HS-5 (cell line): ENCODE results near the gene ILDR1.

ENCODE experiments used
- DNase-seq: peaks from one replicate; pipeline ENCODE4 v3.0.0-alpha.2; 2012; ENCODE audit warnings: low read depth

The ILDR1 gene

DNA sequence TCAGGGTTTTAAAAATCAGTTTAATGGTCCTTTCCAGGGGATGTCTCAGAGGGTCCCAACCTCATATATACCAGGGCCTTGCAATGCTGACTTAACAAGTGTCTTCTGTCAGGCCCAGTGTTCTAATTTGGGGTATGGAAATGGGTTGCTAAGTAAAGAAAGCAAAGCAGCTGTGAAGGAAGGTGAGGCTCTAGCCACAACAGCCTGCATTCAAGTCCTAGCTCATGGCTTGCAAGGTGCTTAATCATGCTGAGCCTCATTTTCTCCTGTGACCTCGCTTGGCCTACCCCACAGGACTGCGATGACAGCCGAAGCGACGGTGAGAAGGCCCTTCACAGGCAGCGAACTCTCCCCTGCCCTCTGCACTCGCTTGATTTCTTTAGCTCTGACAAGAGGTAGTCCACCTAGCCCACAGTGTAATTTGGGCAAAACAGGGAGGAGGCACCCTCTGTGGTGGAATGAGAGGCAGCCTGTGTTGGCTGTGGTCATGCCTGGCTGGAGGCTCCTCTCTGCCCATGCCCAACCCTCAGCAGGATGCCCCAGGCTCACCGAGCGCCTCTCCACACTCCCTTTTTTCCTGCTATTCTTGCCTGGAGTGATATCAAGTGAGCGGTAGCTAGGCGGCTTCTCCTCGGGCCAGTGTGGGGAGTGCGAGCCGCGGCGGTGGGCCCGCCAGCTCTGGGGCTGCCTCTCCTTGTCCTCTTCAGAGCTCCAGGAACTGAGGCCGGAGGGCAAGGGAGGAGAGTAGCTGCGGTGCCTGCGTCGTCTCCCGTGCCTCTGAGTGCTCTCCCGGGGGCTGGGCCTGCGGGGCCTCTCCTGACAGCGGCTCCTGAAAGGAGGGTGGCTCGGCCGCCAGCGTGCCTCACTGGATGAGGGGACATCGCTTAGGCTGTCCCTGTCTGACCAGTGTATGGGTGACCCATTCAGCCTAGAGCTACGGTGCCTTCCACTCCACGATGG, 29.2 kb downstream of the ILDR1 start:
- no peak for DNase-seq

DNA sequence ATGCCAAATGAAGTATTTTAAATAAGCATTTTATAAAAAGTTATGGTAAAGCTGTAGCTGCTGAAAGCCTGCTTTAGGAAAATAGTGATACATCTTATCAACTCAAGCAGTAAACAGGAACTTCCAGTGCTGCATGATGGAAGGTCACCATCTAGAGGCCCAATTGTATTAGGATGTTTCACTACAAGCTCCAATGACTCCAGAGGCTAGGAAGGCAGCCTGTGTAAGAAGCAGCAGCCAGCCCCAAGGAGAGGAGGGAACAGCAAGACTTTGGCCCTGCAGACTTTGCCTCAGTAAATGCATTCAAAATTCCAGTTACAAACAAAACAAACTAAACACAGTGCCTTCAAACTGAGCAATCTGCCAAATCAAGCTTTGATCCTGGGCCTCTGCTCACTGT, 32.1 kb downstream of the ILDR1 start:
- DNase-seq: no peak

DNA sequence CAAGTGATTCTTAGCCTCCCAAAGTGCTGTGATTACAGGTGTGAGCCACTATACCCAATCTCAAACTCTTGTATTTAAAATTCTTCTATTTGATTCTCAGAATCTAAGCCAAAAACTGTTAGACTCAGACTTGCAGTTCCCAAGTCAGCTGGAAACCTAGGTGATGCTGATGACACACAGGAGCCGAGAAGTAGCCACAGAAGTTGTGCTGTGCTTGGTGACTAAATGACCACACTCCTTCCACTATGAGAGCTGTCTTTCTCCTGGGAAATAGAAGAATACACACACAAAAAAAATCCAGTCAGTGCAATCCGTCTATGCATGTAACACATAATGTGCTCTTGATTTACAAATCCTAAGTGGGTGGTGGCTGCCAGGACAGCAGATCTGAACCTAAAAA, 33.9 kb downstream of the ILDR1 start:
- DNase-seq: no peak

DNA sequence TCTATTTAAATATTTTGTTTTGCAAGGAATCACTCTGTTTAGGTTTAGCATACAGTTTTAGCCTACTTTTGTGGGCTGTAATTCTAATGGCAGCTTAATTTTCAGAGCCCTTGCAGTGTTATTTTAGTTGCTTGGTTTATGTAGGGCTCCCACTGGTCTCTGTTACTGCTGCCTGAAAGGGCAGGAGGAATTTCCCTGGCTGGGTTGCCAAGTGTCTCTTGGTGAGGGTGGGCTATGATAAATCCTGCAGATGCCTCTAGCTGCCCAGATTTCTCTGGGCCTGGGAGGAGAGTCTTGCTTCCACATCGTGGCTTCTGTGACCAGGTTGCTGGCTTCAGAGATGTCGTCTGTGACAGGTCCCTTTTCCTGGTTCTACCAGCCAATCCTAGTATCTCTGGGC, 36.2 kb downstream of the ILDR1 start:
- DNase-seq: no peak

DNA sequence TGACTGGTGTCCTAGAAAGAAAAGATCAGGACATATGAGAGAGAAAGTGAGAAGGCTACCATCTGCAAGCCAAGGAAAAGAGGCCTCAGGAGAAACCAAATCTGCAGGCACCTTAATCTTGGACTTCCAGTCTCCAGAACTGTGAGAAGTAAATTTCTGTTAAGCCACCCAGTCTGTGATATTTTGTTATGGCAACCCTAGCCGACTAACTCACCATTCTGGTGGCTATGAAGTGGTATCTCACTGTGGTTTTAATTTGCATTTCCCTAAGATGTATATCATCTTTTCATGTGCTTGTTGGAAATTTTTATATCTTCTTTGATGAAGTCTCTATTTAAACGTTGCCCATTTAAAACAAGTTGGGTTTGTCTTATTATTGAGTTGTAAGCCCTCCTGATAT, 40.6 kb downstream of the ILDR1 start:
- DNase-seq: no peak

DNA sequence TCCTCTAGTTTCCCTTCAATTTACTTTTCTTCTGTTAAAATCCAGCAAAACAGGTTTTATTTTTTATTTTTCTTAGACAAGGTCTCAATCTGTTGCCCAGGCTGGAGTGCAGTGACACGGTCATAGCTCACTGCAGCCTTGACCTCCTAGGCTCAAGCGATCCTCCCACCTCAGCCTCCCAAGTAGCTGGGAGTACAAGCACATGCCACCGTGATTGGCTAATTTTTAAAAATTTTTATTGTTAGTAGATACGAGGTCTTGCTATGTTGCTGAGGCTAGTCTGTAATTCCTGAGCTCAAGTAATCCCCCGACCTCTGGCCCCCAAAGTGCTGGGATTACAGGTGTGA, 41.6 kb downstream of the ILDR1 start:
- no peak for DNase-seq

DNA sequence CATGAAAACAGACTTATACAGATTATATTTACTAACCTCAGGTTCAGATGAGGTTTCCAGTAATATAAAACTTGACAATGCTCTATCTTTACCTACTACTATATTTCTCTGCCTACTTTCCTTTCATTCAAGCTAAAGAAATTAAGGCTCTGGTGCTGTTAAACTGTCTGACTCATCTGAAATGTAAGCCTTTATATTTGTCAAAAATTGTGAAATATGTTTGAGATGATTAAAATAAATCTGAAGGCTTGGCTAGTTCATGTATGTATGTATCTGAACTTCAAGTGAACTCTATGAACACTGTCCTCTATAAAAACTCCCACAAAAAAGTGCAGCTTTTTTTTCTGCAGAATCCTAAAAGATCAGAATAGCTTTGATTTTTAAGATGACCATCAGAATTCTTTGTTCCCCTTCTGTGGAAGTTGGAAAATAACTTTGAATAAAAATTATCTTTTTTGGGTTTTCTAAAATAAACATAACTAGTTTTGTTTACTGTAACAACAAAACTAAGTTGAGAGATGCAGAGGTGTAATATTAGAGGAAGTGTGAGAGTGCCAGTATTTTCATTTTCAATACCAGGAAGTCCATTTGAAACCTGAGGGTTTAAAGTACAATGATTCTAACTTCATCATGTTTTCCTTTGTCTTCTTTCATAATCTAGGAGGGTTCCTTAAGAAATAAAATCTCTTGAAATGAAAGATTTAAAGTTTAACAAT, 42.2 kb downstream of the ILDR1 start:
- DNase-seq: no peak

DNA sequence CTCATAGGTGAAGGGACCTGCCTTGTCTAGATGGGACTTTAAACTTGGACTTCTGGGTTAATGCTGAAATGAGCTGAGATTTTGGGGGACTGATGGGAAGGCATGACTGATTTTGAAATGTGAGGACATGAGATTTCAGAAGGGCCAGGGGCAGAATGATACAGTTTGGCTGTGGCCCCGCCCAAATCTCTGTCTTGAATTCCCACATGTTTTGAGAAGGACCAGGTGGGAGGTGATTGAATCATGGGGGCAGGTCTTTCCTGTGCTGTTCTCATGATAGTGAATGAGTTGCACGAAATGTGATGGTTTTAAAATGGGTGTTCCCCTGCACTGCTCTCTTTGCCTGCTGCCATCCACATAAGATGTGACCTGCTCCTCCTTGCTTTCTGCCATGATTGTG, 42.8 kb downstream of the ILDR1 start:
- no peak for DNase-seq

DNA sequence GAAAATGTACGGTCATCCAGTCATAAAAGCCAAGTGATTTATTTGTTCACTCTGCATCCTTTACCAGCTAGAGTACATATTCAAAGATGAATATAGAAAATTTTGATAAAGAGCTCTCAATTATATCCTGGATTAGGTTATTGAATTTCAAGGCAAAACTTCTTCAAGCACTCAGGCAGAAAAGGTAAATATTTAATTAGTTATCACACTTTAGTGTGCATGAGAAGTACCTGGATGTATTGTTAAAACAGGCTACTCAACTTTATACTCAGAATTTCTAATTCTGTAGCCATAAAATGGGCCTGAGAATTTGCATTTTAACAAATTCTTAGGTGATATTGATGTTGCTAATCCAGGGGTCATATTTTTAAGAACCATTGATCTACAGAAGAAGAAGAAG, 45.3 kb downstream of the ILDR1 start:
- no peak for DNase-seq

DNA sequence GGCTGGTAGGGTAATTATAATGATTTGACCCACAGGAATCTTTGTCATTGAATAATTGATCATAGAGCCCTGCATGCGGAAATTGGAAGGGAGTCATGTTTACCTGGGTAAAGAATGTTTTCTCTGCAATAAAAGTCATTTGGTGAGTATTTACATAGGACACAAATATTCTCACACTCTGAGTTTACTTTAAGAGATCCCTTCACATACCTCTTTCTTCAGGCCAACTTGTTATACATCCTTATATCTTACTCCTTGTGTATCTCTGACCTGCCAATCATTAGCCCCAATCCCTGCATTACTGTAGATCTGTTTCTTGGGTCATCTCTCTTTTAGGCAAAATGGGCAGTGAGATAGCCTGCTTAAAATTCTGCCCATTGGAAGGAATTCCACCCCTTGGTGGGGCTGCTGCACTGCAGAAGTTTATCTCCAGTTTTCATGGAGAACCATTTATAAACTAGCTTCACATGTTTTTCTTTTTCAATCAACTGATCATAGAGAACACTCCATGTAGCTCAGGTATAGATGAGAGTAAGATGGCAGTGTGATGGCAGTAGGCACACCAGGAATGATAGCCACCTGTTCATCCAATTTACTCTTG, 46.2 kb downstream of the ILDR1 start:
- no peak for DNase-seq

DNA sequence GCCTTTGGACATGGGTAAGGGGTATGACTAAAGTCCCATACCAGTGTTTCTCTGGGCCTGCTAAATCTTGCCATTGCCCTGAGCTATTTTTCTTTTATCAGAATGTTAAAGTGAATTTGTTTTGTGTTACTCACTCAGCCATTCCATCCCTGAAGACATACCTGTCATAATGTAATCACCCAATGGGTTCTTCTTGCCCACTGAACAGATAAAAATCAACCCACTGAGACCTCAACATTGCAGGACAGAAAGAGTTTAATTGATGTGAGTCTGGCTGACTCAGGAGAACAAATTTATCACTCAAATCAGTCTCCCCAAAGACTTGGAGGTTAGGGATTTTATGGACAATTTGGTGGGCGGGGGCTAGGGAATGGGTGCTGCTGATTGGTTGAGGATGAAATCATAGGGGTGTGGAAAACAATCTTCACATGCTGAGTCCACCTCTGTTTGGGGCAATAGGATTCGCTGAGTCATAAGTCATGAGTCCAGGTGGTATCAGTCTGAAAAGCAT, 47.4 kb downstream of the ILDR1 start:
- DNase-seq: no peak

DNA sequence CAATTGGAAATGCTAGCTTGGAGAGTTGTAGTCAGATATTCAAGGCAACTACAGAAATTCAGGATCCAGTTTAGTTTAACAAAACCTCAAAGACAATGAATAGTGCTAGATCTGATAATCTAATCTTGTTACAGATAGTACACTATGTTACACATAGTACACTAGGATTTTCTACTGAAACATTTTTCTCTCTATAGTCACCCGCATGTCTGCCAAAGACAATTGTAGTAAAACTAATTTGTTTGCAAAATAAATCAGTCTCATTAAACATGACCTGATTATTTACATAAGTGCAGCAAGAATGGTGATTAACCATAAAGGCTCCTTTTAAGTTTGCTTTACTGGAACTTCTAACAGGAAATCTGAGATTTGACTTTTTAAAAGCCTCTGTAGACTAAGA, 52.0 kb downstream of the ILDR1 start:
- no peak for DNase-seq

DNA sequence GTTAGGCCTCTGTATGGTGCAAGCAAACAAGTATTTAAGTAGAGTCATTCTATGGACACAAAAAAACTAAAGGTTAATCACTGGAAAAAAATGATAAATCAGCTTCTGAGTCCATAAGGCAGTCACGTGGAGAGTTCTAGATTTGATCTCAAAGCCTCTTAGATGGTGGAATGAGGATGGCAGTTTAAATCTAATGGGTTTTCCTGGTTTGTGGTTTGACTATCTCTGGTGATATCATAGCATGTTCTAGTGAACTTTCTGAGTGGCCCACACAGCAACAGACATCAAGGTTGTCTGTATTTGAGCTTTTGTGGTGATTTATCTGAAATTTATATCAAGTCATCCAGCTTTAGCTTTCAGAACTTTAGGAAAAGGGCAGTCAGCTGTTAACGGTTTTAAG, 52.4 kb downstream of the ILDR1 start:
- no peak for DNase-seq

DNA sequence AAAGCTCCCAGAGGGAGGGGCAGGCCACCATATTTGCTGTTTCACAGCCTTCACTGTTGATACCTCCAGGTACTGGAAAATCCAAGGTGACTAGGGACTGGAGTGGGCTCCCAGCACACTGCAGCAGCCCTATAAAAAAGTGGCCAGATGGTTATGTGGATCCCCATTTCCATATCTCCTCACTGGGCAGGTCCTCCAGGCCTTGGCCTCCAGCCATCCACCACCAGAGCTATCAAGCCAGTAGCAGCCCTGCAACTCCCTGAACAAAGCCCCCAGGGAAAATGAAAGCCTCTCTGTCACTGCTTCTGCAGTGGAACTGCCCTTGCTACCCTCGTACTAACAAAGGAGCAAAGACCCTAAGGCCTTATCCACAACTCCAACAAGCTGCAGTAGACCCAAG, 58.4 kb downstream of the ILDR1 start:
- no peak for DNase-seq

DNA sequence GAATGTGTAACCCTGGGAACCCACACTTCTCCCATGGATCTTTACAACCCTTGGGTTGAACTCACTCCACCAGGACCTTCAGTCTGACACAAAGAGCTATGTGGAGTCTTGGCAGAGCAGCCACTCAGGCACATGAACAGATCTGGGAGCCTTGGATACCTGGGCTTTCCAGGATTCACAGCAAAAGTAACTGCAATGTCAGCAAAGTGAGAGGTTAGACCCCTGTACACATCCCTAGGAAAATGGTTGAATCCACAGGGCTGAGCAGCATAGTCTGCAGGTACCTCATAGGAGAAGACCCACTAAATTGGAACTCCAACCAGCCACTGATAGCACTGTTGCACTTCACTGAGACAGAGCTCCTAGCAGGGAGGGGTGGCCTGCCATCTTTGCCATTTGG, 59.6 kb downstream of the ILDR1 start:
- no peak for DNase-seq

DNA sequence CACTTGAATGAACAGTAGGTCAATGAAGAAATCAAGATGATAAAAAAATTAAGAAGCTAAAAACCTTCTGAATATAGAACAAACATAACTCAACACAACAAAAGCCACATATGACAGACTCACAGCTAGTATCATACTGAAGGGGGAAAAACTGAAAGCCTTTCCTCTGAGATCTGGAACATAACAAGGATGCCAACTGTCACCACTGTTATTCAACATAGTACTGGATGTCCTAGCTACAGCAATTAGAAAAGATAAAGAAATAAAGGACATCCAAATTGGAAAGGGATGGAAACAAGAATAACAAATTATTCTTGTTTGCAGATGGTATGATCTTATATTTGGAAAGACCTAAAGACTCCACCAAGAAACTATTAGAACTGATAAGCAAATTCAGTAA, 60.8 kb downstream of the ILDR1 start:
- DNase-seq: no peak

DNA sequence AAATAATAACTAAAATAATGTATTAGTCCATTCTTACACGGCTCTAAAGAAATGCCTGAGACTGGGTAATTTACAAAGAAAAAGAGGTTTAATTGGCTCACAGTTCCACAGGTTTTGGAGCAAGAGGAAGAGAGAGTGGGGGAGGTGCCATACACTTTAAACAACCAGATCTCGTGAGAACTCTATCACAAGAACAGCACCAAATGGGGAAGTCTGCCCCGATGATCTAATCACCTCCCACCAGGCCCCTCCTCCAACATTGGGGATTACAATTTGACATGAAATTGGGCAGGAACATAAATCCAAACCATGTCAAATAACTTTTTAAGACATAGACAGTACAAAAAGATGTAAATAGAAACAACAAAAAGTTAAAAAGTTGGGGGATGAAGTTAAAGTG, 63.2 kb downstream of the ILDR1 start:
- DNase-seq: no peak

DNA sequence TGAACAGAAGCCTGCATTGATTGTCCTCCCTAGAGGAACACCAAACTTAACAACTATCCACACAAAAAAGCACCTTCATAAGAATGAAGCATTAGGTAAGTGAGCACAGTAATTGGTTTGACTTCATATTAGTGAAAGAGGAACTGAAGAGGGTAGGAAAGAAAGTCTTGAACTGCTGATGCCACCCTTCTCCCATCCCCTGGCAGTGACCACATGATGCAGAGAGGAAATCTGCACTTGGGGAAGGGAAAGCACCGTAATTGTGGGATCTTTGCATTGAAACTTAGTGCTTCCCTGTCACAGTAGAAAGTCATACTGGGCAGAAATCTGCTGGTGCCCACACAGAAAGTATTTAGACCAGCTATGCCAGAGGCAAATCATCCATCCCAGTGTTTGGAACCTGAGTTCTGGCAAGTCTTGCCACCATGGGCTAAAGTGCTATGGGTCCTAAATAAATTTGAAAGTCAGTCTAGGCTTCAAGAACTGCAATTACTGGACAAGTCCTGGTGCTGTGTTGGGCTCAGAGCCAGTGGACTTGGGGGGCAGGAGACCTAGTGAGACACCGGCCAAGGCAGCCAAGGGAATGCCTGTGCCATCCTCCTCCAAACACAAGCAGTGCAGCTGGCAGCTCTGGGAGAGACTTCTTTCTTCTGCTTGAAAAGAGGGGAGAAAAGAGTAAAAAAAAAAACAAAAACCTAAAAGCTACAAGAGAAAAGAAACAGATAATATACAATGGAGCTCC, 64.2 kb downstream of the ILDR1 start:
- no peak for DNase-seq

DNA sequence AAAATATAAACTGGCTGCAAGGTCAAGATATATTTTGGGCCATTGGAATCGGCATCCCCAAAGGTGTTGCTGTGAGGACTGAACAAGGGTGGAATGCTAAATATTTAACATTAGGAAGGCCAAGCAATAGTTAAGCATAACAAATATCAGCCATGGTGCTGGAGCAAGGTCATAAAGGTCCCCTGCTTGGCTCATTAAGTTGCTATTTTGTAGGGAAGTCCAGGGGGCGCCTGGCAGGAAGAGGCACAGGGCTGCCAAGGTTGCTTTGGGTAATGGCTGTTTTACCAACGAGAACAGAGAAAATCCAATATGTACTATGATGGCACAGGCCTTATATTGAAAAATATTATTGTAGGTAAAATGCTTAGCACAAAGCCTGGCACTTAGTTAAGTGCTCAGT, 65.7 kb downstream of the ILDR1 start:
- no peak for DNase-seq

DNA sequence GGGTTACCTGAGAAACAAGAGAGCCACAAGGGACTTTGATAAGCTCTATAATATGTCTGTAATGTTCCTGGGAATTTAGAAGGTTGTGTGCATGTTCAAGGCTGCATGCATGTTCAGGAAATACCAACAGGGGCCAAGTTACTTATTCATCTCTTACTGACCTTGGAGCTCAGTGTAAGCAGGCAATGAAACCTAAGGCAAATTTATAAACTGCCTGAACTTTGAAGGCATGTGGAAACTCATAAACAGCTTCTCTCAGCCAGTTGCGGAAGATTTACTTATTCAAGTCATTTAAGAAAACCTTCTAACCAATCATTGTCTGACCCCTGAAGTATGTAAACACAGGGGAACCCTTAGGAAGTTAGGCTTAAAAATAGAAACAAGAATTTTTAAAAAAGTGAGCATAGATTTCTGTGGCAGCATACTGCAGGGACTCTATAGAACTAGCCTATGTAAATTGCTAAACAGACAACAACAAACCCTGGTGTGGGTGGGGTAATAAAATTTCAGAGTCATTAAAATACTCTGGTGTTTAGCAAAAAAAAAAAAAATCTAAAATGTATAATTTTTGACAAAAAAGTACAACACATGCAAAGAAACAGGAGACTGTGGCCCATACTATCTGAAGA, 70.6 kb downstream of the ILDR1 start:
- DNase-seq: no peak

DNA sequence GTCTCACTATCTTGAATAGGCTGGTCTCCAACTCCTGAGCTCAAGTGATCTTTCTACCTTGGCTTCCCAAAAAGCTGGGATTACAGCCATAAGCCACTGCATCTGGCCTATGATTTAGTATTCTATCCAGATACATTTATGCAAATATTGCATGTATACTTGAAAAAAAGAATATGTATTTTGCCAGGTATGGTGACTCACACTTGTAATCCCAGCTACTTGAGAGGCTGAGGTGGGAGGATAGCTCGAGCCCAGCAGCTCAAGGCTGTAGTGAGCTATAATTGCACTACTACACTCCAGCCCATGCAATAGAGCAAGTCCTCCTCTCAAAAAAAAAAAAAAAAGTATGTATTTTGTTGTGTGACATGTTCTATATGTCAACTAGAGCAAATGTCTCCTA, 73.4 kb downstream of the ILDR1 start:
- no peak for DNase-seq

DNA sequence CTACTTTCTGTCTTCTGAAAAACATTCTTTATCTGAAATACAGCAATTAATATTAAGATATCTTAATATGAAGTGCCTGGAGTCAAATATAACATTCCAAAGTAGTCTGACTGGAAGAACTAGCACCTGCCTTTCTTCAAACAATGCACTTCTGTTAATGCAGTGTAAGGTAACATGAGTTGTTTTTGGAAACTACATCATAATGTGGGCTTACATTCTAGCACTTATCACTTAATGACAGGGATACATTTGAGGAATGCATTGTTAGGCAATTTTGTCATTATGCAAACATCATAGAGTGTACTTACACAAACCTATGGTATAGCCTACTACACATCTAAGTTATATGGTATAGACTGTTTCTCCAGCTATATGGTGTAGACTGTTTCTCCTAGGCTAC, 78.6 kb downstream of the ILDR1 start:
- no peak for DNase-seq
